Stomach (tissue), 4 donors: ENCODE measurements around the gene ZNF316.

Experiments used
- CTCF ChIP-seq, 7 experiments: fragments of 450-650 bp in 4 of 7; fragments of 200-600 bp in 3 of 7; sonication (generic) in 3 of 7; IDR thresholded peaks; one replicate each; pipeline ENCODE4 v1.5.1; 2016 to 2019; ENCODE audit warnings: antibody characterized with exemption in 7 of 7, control low read depth in 2 of 7, mild to moderate bottlenecking in 1 of 7
- POLR2AphosphoS5 ChIP-seq, 3 donors: sonication (generic); formaldehyde crosslinking; IDR thresholded peaks; one replicate each; pipeline ENCODE4 v1.6.1; 2016; ENCODE audit warnings: antibody characterized with exemption in 3 of 3

GRCh38 chr7:6654113-6654841 lies 17.2 kb downstream of the ZNF316 start:
- TF ChIP-seq CTCF (IDR thresholded peaks at IDR 0.05): no peak
- no peak for TF ChIP-seq POLR2AphosphoS5 (IDR thresholded peaks at IDR 0.05)
